Stimulated activated CD4-positive, alpha-beta T cell treated with anti-CD3 and anti-CD28 coated beads, Interleukin-1b, Interleukin-23, amount 100 ng/mL, for 1 hour (primary cell): ENCODE data around the gene NUDT21.
"Not testable (repeated sequence)": the region's sequence is repeated elsewhere in the genome, so short reads cannot be mapped to it uniquely, and the experiment has no call there.

Experiments used
- DNase-seq, 2 donors: peaks; one replicate each; pipeline ENCODE4 v3.0.0-alpha.2; 2020; ENCODE audit warnings: low read depth in 2 of 2

Gene NUDT21

DNA sequence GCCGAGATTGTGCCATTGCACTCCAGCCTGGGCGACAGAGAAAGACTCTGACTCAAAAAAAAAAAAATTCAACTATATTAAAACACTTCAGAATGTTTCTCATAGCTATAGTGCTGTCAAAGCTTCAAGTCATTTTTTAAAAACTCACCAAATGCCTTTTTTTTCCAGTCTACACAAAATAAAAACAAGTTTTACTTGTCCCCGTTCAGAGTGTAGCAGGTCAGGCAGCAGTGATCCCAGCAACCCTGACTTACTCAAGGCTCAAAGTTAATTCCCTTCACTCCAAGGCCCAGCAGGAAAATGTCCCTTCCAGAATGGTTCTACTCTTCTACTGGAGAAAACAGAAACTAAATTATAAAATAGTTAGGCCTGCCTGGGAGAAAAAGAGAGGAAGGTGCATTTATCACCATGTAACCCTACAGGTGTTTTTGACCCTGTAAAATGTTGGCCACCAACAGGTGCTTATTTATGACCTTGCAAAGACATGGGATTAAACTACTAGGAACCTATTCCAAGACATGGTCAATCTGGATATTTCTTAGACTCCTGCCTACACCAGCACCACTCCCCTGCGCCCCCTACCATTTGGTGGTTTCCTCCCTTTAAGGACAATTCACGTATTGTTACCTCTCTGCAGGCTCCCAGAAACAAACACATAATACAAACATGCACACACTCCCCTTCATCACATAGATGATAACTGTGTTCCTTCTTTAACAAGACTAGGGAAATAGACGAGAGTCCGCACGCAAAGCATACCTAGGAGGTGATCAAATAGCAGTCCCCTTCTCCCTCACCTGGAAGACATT lies 31.2 kb downstream of the NUDT21 start:
- no peak for DNase-seq

DNA sequence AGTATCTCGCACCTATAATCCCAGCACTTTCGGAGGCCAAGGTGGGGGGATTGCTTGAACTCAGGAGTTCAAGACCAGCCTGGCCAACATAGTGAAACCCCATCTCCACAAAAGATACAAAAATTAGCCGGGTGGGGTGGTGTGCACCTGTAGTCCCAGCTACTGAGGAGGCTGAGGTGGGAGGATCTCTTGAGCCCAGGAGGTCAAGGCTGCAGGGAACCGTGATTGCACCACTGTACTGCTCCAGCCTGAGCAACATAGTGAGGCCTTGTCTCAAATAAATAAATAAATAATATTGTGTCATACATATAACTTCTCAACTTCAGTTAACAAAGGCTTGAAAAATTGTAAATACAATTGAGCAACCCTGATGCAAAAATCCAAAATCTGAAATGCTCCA lies 34.0 kb downstream of the NUDT21 start:
- no peak for DNase-seq

DNA sequence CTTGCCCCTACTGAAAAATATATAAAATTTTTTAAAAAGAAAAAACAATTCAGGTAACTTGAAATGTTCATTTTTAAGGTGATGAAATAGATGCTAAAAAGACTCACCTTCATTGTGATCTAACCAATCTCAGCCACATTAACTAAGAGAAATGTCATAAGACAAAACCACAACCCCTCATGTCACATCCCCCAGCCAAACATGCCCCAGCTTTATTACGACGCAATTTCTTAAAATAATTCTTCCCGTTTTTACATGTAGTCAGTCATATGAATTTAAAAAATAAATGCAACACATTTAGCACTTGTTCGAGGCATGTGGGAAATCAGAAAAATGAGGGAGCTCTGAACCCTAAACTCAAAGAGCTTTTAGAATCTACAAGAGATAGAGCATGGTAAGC lies 35.3 kb downstream of the NUDT21 start:
- DNase-seq = no peak

DNA sequence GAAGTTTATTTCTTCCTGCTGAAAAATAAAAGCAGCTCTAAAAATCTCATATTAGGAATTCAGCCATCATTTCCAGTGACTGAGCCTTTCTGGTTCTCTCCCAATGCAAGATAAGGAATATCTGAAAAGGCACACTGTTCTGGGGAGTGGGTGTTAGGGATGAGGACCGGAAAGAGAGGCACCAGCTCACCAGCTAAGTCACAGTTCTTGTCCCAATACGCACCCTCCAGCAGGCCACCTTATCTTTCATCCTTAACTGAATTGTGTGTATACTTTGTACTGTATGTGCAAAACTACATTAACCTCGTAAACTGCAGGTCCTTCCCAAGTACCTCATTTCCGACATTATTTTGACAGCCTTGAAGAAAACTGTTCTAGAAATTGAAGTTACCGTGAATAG lies 36.8 kb downstream of the NUDT21 start:
- no peak for DNase-seq

DNA sequence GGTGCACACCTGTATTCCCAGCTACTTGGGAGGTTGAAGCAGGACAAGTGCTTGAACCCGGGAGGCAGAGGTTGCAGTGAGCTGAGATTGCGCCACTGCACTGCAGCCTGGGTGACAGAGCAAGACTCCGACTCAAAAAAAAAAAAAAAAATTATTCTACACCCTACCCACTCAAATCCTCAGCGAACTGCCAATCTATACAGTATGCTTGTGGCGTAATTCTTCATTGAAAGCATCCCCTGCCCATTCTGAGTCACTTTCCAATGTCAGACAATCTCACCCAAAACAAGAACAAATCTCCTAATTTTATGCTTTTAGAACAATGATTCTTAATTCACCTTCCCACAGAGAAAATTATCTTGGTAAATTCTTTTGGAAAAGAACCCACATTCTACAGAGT lies 37.8 kb downstream of the NUDT21 start:
- no peak for DNase-seq

DNA sequence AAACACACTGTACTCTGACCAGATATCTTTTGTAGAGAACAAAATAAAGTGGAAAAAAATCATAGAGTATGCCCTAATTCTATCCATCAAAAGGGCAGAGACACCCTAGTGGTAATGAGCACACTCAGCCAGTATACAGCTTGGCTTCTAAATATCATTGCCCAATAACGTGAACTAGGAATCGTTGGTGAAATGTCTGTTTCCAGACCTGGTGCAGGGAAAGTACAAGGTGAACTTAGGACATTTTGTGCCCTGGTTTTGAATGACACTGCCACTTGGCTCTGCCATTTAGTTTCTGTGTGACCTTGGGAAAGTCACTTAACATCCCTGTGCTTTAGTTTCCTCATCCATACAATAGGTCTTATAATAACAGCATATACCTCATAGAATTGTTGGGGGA lies 39.5 kb downstream of the NUDT21 start:
- no peak for DNase-seq

DNA sequence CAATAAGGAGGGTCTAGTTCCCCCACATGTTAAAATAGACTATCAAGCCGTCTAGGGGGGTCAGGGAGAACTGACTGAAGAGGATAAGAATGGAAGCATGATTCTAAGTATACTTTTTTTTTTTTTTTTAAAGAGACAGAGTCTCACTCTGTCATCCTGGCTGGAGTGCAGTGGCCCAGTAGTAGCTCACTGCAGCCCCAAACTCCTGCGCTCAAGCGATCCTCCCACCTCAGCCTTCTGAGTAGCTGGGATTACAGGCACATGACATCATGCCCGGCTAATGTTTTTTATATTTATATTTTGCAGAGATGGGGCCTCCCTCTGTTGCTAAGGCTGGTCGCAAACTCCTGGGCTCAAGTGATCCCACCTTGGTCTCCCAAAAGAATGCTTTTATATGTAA lies 40.0 kb downstream of the NUDT21 start:
- DNase-seq = no peak

DNA sequence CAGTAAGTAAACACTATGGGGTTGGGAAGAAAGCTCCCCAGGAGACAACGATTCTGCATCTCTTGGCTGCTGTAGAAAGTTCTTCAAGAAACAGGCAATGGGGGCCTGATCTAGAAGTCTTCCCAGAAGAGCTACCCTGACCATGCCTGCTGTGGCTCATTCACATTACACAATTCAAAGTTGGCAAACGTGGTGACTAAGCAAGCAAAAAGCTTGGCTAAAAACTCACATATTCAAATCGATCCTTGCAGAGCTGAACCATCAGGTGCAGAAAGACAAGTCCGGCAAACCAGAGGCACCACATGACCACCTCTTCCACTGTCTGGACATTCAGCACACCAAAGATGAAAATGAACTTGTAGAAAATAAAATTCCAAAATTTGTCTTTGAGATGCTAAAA lies 41.9 kb downstream of the NUDT21 start:
- DNase-seq = no peak

DNA sequence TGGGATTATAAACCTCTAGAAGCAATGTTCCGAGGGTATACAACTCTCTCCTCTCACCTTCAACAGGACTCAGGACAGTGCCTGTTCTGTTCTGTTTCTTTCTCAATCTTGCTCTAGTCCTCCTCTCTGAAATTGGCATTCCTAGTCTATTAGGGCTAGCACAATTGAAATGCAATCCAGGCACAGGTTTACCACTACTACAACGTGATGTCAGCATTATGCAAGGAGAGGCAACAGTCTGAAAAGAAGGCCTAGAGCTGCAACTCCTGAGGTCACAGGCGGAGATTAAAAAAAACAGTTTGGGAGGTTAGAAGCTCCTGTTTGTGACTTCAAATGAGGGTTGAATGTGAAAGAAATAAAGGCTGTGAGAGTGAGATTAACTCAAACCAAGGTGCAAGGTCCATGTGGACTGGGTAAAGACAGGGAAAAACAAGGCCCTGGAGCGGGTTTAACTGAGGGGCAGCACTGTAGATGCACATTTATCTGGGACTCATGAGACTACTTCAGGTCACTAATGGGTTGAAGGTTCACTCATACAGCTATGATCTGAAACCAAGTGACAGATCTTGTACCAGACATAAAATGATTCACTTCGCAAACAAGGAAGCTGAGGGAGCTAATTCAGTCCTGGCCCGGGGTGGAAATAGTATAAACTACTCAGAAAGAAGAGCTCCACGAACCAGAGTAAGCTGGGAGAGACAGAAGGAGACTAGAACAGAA lies 42.6 kb downstream of the NUDT21 start:
- no peak for DNase-seq

DNA sequence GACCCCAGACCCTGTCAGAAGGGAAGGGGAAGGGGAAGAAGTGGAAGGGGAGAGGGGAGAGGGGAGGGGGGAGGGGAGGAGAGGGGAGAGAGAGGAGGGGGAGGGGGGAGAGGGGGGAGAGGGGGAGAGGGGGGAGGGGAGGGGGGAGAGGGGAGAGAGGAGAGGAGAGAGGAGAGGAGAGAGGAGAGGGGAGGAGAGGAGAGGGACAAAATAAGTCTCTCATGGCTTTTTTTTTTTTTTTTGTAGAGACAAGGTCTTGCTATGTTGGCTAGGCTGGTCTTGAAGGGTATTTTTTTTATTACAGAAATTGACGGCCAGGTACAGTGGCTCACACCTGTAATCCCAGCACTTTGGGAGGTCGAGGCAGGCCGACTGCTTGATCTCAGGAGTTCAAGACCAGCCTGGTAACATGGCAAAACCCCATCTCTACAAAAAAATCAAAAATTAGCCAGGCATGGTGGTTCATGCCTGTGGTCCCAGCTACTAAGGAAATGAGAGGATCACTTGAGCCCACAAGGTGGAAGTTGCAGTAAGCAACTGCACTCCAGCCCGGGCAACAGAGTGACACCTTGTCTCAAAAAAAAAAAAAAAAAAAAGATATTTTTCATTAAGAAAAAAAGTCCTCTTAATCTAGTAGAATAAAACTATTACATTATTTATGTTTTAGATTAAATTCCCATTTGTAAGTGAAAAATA lies 45.0 kb downstream of the NUDT21 start:
- no peak for DNase-seq

DNA sequence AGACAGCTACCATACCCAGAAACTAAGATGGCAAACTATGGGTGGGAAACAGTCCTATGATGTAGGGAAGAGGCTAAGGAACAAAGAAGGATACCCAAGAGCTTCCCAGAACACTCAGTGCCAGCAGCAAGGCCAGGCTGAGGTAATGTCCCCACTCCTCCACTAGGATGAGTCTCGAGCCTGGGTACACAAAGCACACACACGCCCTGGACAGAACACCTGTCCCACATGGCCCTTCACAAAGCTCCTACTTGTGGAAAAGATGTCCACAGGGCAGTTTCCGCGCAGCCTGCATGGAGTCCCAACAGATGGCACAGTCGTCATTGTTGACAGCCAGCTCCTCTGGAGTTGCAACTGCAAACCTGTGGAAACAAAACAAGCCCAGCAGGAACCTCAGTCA lies 49.6 kb downstream of the NUDT21 start:
- DNase-seq = no peak

DNA sequence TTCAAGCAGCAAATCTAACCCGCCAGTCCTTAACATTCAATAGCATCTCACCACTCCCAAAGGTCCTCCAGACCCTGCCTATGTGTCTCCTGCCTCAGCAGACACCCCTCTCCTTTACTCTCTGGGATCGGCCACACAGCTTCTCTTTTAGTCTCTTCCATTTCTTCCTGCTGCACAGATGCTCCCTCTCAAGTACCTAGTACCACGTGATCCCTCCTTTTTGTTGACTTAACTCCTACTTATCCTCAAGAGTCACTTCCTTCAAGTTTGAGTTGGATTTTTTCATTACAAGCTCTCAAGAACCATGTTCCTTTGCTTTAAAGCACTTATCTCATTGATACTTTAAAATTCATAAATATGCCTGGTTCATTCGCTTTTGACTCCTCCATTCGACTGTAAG lies 50.7 kb downstream of the NUDT21 start:
- no peak for DNase-seq

DNA sequence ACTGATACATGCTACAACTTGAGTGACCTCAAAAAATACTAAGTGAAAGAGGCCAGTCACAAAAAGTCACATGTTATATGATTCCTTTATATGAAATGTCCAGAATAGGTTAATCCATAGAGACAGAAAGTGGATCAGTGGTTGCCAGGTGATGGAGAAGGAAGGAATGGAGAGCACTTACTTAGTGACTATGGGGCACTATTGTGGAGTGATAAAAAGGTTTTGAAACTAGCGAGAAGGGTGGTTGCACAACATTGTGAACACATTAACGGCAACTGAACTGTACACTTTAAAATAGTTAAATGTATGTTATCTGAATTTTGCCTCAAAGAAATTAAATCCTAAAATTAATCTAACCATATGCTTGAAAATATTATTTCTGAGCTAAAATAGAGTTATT lies 51.6 kb downstream of the NUDT21 start:
- DNase-seq = no peak

DNA sequence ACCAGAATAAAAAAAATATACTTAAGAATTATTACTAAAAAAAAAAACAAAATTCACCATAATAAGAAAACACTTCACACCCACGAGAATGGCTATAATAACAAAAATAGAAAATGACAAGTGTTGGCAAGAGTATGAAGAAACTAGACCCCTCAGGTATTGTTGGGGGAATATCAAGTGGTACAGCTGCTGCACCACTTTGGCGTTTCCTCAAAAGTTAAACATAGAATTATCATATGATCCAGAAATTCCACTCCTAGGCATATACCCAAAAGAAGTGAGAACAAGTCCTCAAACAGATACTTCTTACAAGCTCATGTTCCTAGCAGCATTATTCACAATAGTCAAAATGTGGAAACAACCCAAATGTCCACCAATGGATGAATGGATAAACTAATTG lies 52.1 kb downstream of the NUDT21 start:
- no peak for DNase-seq

DNA sequence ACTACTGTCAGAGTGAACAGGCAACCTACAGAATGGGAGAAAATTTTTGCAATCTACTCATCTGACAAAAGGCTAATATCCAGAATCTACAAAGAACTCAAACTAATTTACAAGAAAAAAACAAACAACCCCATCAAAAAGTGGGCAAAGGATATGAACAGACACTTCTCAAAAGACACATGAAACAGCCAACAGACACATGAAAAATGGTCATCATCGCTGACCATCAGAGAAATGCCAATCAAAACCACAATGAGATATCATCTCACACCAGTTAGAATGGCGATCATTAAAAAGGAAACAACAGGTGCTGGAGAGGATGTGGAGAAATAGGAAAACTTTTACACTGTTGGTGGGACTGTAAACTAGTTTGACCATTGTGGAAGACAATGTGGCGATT lies 54.4 kb downstream of the NUDT21 start:
- not testable (repeated sequence) for DNase-seq

DNA sequence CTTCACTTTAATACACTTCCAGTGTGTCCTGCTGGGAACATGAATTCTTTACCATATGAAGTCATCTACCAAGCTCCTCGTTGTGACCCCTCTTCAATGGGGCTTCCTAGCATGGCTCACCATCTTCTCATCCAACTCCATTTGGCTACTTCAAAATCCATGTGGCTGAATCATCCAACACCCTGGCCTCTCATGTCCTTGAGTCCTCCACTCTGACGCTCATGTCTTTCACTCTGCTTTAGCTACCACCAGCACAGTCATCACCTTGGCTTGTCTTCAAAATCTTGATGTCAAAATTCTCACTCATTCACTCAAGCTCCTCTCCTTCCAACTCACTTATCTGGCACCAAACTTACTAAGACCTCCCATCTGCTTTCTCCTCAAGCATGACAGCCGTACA lies 61.6 kb downstream of the NUDT21 start:
- no peak for DNase-seq

DNA sequence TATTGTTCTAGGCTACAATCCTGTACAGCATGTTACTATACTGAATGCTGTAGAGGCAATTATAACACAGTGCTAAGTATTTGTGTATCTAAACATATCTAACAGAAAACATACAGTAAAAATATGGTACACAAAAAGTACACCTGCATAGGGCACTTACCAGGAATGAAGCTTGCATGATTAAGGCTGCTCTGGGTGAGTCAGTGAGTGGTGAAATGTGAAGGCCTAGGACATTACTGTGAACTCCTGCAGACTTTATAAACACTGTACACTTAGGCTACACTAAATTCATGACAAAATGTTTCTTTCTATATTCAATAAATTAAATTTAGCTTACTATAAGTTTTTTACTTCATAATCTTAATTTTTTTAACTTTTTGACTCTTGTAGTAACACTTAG lies 62.9 kb downstream of the NUDT21 start:
- no peak for DNase-seq

DNA sequence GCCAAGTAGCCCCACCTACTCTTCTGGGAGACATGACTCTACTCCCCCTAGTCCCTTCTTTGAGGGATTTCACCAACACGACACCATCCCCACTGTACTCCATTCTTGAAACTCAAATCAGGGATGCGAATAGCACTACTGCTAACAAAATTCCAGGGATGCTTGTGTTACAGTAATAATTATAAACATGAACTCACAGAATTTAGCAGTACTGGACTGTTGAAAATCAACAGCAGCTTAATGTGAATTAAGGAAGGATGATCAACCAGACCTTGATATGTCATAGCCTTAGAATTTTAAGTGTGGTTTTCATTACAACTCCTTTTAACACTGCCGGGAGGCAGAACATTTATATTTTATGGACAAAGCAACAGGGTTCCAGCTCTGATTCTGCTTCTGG lies 63.7 kb downstream of the NUDT21 start:
- no peak for DNase-seq

DNA sequence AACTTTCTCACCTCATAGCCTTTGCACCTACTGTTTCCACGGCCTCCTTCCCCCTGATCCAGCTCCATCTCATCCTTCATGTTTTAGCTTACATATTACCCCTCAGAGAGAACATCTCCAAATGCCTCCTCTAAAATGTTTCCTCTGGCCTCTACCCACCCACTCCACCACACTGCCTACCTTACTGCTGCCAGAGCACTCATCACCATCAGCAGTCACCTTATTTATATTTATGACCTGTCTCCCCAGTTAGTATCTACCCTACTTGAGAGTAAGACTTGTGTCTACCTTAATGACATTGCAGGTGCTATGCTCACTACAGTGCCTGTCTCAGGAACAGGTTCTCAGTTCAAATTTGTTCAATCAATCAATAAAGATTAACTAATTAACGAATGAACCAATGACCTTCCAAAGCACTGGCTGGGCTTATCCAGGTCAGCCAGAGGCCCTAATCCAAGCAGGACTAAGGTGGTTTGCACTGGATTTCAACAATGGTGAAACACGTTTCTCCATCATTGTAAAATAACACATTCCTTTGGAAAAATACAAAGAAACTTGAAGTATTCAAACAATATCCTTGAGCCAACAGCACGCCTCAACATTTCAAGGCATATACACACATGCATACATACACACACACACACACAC lies 66.9 kb downstream of the NUDT21 start:
- no peak for DNase-seq

DNA sequence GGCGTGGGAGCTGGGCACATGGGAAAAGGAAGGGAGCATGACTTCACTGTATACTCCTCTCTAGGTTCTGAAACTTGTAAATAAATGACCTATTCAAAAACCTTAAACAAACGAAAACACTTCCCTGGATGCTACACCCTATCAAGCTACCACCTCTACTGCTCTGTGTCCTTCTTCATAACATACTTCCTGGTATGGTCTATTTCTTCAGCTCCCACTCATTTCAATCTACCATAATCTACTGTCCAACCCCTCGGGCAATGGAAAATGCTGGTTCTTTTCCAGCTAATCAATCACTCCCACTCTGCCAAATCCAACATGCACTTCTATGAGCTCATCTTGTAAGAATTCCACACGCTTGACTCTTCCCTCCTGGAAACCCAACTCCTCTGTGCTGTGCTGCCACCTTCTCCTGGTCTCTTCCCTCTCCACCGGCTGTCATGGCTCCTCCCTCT lies 68.2 kb downstream of the NUDT21 start:
- DNase-seq = no peak

DNA sequence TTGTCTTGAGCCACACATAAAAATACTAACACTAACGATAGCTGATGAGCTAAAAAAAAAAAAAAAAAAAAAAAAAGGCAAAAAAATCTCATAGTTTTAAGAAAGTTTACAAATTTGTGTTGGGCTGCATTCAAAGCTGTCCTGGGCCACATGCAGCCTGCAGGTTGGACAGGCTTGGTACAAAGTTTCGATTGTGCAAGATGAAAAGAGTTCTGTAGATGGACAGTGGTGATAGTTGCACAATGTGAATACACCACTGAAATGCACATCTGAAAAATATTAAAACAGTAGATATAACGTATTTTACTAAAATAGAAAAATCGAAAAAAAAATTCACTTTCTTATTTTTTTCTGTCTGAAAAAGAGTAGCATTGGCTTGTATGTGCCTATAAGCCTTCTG lies 68.7 kb downstream of the NUDT21 start:
- no peak for DNase-seq

DNA sequence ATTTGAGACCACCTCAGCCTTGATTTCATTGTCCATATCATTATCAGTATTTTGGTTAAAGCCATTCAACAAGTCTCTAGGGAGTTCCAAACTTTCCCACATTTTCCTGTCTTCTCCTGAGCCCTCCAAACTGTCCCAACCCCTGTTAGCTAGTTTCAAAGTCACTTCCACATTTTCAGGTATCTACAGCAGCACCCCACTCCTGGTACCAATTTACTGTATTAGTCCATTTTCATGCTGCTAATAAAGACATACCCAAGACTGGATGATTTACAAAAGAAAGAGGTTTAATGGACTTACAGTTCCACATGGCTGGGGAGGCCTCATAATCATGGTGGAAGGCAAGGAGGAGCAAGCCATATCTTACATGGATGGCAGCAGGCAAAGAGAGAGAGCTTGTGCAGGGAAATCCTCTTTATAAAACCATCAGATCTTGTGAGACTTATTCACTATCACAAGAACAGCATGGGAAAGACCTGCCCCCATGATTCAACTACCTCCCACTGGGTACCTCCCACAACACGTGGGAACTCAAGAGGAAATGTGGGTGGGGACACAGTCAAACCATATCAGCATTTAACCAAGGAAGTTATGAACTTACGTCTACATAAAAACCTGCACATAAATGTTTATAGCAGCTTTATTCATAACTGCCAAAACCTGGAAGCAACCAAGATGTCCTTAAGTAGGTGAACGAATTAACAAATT lies 70.2 kb downstream of the NUDT21 start:
- DNase-seq = not testable (repeated sequence)
